HepG2 (cell line): ENCODE measurements around the gene CAVIN1. TPM values are rescaled to one million over a fixed set of nuclear protein-coding genes. Genes with fewer than 3 reads are reported as not detected.

ENCODE experiments used
- DNMT1 ChIP-seq: sonication (generic); formaldehyde crosslinking; IDR thresholded peaks from 2 replicates; pipeline ENCODE4 v1.5.1; 2020; ENCODE audit warnings: mild to moderate bottlenecking, missing genetic modification reagents
- FOXA3 ChIP-seq: IDR thresholded peaks from 2 replicates; pipeline ENCODE4 v1.6.1; 2016; ENCODE audit warnings: missing genetic modification reagents, missing compliant biosample characterization
- HIVEP1 ChIP-seq: sonication (generic); formaldehyde crosslinking; IDR thresholded peaks from 2 replicates; pipeline ENCODE4 v1.4.0; 2020; ENCODE audit warnings: mild to moderate bottlenecking, missing genetic modification reagents
- HNF1A ChIP-seq, 2 experiments: sonication (generic) in 1 of 2; formaldehyde crosslinking in 1 of 2; IDR thresholded peaks; 2 replicates each; pipeline versions ENCODE4 v1.4.0 to v1.6.1; 2016 to 2020; ENCODE audit warnings: borderline replicate concordance in 1 of 2, low read depth in 1 of 2, mild to moderate bottlenecking in 1 of 2, missing genetic modification reagents in 1 of 2
- IKZF5 ChIP-seq: IDR thresholded peaks from 2 replicates; pipeline ENCODE4 v1.6.1; 2018; ENCODE audit warnings: missing genetic modification reagents, mild to moderate bottlenecking, missing compliant biosample characterization
- POLR2G ChIP-seq: fragments of 200-400 bp; formaldehyde crosslinking; IDR thresholded peaks from 2 replicates; pipeline ENCODE4 v1.6.1; 2018; ENCODE audit warnings: mild to moderate bottlenecking, low read depth, low read length, moderate library complexity
- ZNF768 ChIP-seq: sonication (generic); formaldehyde crosslinking; IDR thresholded peaks from 2 replicates; pipeline ENCODE4 v1.4.0; 2020; ENCODE audit warnings: missing genetic modification reagents
- polyA plus RNA-seq, 8 experiments: library from polyadenylated mRNA; depleted of rRNA in 3 of 8; stranded (reverse) in 7 of 8; unstranded in 1 of 8; fragments of >200 nt; fragmentation: Illumina TruSeq in 4 of 8; extraction: Trizol in 4 of 8; gene quantifications; 2 replicates each; pipeline versions ENCODE4 v1.2.1 to v1.2.3, GENCODE V29; 2011 to 2016; ENCODE audit warnings: low read depth in 4 of 8, missing spikeins in 1 of 8, mixed read lengths in 1 of 8; ENCODE audit not compliant: insufficient read depth in 1 of 8
- total RNA-seq, 5 experiments: library from RNA; depleted of rRNA; stranded (reverse); fragments of >200 nt; fragmentation: Illumina TruSeq; extraction: Trizol; gene quantifications; 2 replicates each; pipeline ENCODE4 v1.2.3, GENCODE V29; 2016; ENCODE audit warnings: low read depth in 1 of 5
- TF ChIP-seq, protein P1 (sequence below): sonication (generic); formaldehyde crosslinking; IDR thresholded peaks from 2 replicates; pipeline ENCODE4 v1.4.0; 2020; ENCODE audit warnings: missing genetic modification reagents
- TF ChIP-seq, protein P2 (sequence below): sonication (generic); formaldehyde crosslinking; IDR thresholded peaks from 2 replicates; pipeline ENCODE4 v1.8.0; 2022; ENCODE audit warnings: mild to moderate bottlenecking, missing genetic modification reagents; ENCODE audit not compliant: insufficient replicate concordance
- TF ChIP-seq, protein P3 (sequence below): sonication (generic); formaldehyde crosslinking; IDR thresholded peaks from 2 replicates; pipeline ENCODE4 v1.8.0; 2022; ENCODE audit warnings: mild to moderate bottlenecking, missing genetic modification reagents, moderate library complexity
- TF ChIP-seq, protein P4 (sequence below): sonication (generic); formaldehyde crosslinking; IDR thresholded peaks from 2 replicates; pipeline ENCODE4 v1.5.1; 2020; ENCODE audit warnings: mild to moderate bottlenecking, missing genetic modification reagents

CAVIN1 gene
- total and polyA plus RNA-seq, 2 of the 13 experiments (the other 11 are each of a cell fraction or from before 2014, with no cell fraction given): 15.9 to 25.5 TPM

- TF ChIP-seq POLR2G (0 out of 2 replicates have a peak, but pooled peaks have one; percentile 35), HNF1A (IDR thresholded peaks at IDR 0.05; ENCODE audit: low read depth) (no peak), HNF1A (CRISPR knock-in tag; IDR thresholded peaks at IDR 0.05; ENCODE audit: borderline replicate concordance) (0 out of 2 replicates have a peak, but pooled peaks have one; percentile 28), ZNF768 (CRISPR knock-in tag) (no peak), HIVEP1 (CRISPR knock-in tag) (no peak), IKZF5 (CRISPR knock-in tag) (peak; percentile 97), DNMT1 (no peak), FOXA3 (no peak; the same call in 1 of the 2 replicates)
- TF ChIP-seq, protein P1, sequence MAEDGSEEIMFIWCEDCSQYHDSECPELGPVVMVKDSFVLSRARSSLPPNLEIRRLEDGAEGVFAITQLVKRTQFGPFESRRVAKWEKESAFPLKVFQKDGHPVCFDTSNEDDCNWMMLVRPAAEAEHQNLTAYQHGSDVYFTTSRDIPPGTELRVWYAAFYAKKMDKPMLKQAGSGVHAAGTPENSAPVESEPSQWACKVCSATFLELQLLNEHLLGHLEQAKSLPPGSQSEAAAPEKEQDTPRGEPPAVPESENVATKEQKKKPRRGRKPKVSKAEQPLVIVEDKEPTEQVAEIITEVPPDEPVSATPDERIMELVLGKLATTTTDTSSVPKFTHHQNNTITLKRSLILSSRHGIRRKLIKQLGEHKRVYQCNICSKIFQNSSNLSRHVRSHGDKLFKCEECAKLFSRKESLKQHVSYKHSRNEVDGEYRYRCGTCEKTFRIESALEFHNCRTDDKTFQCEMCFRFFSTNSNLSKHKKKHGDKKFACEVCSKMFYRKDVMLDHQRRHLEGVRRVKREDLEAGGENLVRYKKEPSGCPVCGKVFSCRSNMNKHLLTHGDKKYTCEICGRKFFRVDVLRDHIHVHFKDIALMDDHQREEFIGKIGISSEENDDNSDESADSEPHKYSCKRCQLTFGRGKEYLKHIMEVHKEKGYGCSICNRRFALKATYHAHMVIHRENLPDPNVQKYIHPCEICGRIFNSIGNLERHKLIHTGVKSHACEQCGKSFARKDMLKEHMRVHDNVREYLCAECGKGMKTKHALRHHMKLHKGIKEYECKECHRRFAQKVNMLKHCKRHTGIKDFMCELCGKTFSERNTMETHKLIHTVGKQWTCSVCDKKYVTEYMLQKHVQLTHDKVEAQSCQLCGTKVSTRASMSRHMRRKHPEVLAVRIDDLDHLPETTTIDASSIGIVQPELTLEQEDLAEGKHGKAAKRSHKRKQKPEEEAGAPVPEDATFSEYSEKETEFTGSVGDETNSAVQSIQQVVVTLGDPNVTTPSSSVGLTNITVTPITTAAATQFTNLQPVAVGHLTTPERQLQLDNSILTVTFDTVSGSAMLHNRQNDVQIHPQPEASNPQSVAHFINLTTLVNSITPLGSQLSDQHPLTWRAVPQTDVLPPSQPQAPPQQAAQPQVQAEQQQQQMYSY: no peak
- TF ChIP-seq, protein P2, sequence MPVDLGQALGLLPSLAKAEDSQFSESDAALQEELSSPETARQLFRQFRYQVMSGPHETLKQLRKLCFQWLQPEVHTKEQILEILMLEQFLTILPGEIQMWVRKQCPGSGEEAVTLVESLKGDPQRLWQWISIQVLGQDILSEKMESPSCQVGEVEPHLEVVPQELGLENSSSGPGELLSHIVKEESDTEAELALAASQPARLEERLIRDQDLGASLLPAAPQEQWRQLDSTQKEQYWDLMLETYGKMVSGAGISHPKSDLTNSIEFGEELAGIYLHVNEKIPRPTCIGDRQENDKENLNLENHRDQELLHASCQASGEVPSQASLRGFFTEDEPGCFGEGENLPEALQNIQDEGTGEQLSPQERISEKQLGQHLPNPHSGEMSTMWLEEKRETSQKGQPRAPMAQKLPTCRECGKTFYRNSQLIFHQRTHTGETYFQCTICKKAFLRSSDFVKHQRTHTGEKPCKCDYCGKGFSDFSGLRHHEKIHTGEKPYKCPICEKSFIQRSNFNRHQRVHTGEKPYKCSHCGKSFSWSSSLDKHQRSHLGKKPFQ (CRISPR knock-in tag): peak; percentile 99
- TF ChIP-seq, protein P3, sequence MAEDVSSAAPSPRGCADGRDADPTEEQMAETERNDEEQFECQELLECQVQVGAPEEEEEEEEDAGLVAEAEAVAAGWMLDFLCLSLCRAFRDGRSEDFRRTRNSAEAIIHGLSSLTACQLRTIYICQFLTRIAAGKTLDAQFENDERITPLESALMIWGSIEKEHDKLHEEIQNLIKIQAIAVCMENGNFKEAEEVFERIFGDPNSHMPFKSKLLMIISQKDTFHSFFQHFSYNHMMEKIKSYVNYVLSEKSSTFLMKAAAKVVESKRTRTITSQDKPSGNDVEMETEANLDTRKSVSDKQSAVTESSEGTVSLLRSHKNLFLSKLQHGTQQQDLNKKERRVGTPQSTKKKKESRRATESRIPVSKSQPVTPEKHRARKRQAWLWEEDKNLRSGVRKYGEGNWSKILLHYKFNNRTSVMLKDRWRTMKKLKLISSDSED: no peak
- TF ChIP-seq, protein P4, sequence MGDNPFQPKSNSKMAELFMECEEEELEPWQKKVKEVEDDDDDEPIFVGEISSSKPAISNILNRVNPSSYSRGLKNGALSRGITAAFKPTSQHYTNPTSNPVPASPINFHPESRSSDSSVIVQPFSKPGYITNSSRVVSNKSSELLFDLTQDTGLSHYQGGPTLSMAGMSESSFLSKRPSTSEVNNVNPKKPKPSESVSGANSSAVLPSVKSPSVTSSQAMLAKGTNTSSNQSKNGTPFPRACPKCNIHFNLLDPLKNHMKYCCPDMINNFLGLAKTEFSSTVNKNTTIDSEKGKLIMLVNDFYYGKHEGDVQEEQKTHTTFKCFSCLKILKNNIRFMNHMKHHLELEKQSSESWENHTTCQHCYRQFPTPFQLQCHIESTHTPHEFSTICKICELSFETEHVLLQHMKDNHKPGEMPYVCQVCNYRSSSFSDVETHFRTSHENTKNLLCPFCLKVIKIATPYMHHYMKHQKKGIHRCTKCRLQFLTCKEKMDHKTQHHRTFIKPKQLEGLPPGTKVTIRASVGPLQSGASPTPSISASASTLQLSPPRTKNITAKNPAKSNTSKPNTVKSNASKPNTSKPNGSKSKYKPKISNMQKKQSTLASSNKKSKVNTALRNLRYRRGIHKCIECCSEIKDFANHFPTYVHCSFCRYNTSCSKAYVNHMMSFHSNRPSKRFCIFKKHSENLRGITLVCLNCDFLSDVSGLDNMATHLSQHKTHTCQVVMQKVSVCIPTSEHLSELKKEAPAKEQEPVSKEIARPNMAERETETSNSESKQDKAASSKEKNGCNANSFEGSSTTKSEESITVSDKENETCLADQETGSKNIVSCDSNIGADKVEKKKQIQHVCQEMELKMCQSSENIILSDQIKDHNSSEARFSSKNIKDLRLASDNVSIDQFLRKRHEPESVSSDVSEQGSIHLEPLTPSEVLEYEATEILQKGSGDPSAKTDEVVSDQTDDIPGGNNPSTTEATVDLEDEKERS (CRISPR knock-in tag): 0 out of 2 replicates have a peak, but pooled peaks have one; percentile 67
Measured at GRCh38 chr17:42441371-42442195, 18.5 kb upstream of the CAVIN1 start (continued).
